ENCODE results near the gene RASA4B. TPM values are rescaled to one million over a fixed set of nuclear protein-coding genes. Genes with fewer than 3 reads are reported as not detected.
"Not testable (repeated sequence)": the region's sequence is repeated elsewhere in the genome, so short reads cannot be mapped to it uniquely, and the experiment has no call there.

The RASA4B gene
- total and polyA plus RNA-seq, 2 of the 4 experiments (the other 2 are of a cell fraction), result 1.8 to 7.7 TPM

DNA sequence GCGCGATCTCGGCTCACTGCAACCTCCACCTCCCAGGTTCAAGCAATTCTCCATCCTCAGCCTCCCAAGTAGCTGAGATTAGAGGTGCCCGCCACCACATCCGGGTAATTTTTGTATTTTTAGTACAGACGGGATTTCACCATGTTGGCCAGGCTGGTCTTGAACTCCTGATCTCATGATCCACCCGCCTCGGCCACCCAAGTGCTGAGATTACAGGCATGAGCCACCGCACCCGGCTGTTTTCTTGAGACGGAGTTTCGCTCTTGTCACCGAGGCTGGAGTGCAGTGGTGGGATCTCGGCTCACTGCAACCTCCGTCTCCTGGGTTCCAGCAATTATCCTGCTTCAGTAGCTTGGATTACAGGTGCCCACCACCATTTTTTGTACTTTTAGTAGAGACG is 19.3 kb downstream of the RASA4B start:
- H4K91ac ChIP-seq (ENCODE audit: insufficient read depth, low read depth, low read length); in situ Hi-C loops (cut with MboI; ENCODE audit: low sequenced_read_pairs); H3K9me1 ChIP-seq (ENCODE audit: insufficient read depth, low read length); H3K9me3 ChIP-seq (ENCODE audit: control insufficient read depth, insufficient read depth, low read length); H3K18ac ChIP-seq (ENCODE audit: low read depth, low read length); H2BK15ac ChIP-seq (ENCODE audit: low read depth, low read length); H2BK120ac ChIP-seq (ENCODE audit: low read depth, low read length); BruUV-seq (replicated peaks); H3K4me1 ChIP-seq (ENCODE audit: control insufficient read depth, insufficient read depth, low read length); H4K8ac ChIP-seq (ENCODE audit: low read depth in 2 of 2, low read length in 2 of 2); H3K23ac ChIP-seq (ENCODE audit: low read depth, low read length); H3K56ac ChIP-seq (ENCODE audit: extremely low read depth, insufficient read depth, low read length); H3K79me1 ChIP-seq (ENCODE audit: low read depth in 1 of 2, low read length in 2 of 2); H4K20me1 ChIP-seq (ENCODE audit: insufficient read depth, low read length); H2AK9ac ChIP-seq (replicated peaks; ENCODE audit: low read depth, low read length, poor library complexity); DNase-seq; H3K4me3 ChIP-seq (ENCODE audit: insufficient read depth, low read depth, low read length); CTCF ChIA-PET; H3K27me3 ChIP-seq (ENCODE audit: control insufficient read depth, insufficient read depth, low read length); H3K14ac ChIP-seq (replicated peaks; ENCODE audit: low read depth, low read length); dilution Hi-C loops (cut with HindIII; ENCODE audit: low sequenced_read_pairs, unreplicated experiment); ATAC-seq (ENCODE audit: low read depth); intact Hi-C loops (cut with micrococcal nuclease); H4K5ac ChIP-seq (ENCODE audit: low read depth, low read length); H3K4ac ChIP-seq (ENCODE audit: low read depth, low read length); H3K4me2 ChIP-seq (ENCODE audit: low read depth, low read length); H2AFZ ChIP-seq (replicated peaks; ENCODE audit: low read length, poor library complexity); POLR2A ChIA-PET (ENCODE audit: unreplicated experiment); H2BK20ac ChIP-seq (ENCODE audit: low read depth, low read length); H3K27ac ChIP-seq (ENCODE audit: insufficient read depth, low read length); H2AK5ac ChIP-seq (ENCODE audit: low read depth, low read length); H3K36me3 ChIP-seq (ENCODE audit: control insufficient read depth, insufficient read depth, low read length); H3K9ac ChIP-seq (ENCODE audit: low read depth, low read length); H2BK5ac ChIP-seq (ENCODE audit: low read depth, low read length, poor library complexity, severe bottlenecking): not testable (repeated sequence)
- WGBS, 2 experiments (ENCODE audit: extremely low coverage in 2 of 2, insufficient read length in 1 of 2), result 80% methylated on average over 2 of the region's 16 CpGs; no CpG with 5 or more reads in 1 of the 2 experiments

DNA sequence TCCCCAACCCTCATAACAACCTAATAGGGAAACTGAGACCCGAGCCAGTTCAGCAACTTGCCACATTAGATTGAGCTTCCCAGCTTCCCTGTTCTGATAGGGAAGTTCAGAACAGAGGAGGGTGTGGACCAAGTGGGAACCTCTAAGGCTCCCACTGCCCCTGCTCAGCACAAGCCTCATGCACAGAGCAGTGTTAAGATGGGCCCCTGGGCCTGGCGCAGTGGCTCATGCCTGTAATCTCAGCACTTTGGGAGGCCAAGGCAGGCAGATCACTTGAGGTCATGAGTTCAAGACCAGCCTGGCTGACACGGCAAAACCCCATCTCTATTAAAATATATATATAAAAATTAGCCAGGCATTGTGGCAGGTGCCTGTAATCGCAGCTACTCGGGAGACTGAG is 20.3 kb downstream of the RASA4B start:
- DNase-seq; H2BK5ac ChIP-seq (ENCODE audit: low read depth, low read length, poor library complexity, severe bottlenecking); BruUV-seq (replicated peaks); H4K91ac ChIP-seq (ENCODE audit: insufficient read depth, low read depth, low read length); H3K27ac ChIP-seq (ENCODE audit: insufficient read depth, low read length); H3K4ac ChIP-seq (ENCODE audit: low read depth, low read length); H3K9me3 ChIP-seq (ENCODE audit: control insufficient read depth, insufficient read depth, low read length); H4K20me1 ChIP-seq (ENCODE audit: insufficient read depth, low read length); intact Hi-C loops (cut with micrococcal nuclease); in situ Hi-C loops (cut with MboI; ENCODE audit: low sequenced_read_pairs); dilution Hi-C loops (cut with HindIII; ENCODE audit: low sequenced_read_pairs, unreplicated experiment); H3K56ac ChIP-seq (ENCODE audit: extremely low read depth, insufficient read depth, low read length); H2AK9ac ChIP-seq (replicated peaks; ENCODE audit: low read depth, low read length, poor library complexity); H3K4me1 ChIP-seq (ENCODE audit: control insufficient read depth, insufficient read depth, low read length); H3K9me1 ChIP-seq (ENCODE audit: insufficient read depth, low read length); H3K14ac ChIP-seq (replicated peaks; ENCODE audit: low read depth, low read length); CTCF ChIA-PET; H3K36me3 ChIP-seq (ENCODE audit: control insufficient read depth, insufficient read depth, low read length); H2AK5ac ChIP-seq (ENCODE audit: low read depth, low read length); H3K79me1 ChIP-seq (ENCODE audit: low read depth in 1 of 2, low read length in 2 of 2); H3K18ac ChIP-seq (ENCODE audit: low read depth, low read length); H3K27me3 ChIP-seq (ENCODE audit: control insufficient read depth, insufficient read depth, low read length); H2BK15ac ChIP-seq (ENCODE audit: low read depth, low read length); H2BK120ac ChIP-seq (ENCODE audit: low read depth, low read length); H4K5ac ChIP-seq (ENCODE audit: low read depth, low read length); ATAC-seq (ENCODE audit: low read depth); H3K23ac ChIP-seq (ENCODE audit: low read depth, low read length); H3K4me2 ChIP-seq (ENCODE audit: low read depth, low read length); POLR2A ChIA-PET (ENCODE audit: unreplicated experiment); H2AFZ ChIP-seq (replicated peaks; ENCODE audit: low read length, poor library complexity); H3K4me3 ChIP-seq (ENCODE audit: insufficient read depth, low read depth, low read length); H4K8ac ChIP-seq (ENCODE audit: low read depth in 2 of 2, low read length in 2 of 2); H3K9ac ChIP-seq (ENCODE audit: low read depth, low read length); H2BK20ac ChIP-seq (ENCODE audit: low read depth, low read length): not testable (repeated sequence)
- no CpG with 5 or more reads among the region's 5 CpGs for WGBS, 2 experiments (ENCODE audit: extremely low coverage in 2 of 2, insufficient read length in 1 of 2)
